GM21825 (cell line): ENCODE data around the gene CSRNP2.
"Not testable (repeated sequence)": the region's sequence is repeated elsewhere in the genome, so short reads cannot be mapped to it uniquely, and the experiment has no call there.

ENCODE experiments used
- ATAC-seq: cut with Tn5 transposase; IDR thresholded peaks from one replicate; pipeline ENCODE4 v1.9.1; 2021; ENCODE audit warnings: mild to moderate bottlenecking, moderate library complexity; ENCODE audit not compliant: unreplicated experiment

Gene CSRNP2

DNA sequence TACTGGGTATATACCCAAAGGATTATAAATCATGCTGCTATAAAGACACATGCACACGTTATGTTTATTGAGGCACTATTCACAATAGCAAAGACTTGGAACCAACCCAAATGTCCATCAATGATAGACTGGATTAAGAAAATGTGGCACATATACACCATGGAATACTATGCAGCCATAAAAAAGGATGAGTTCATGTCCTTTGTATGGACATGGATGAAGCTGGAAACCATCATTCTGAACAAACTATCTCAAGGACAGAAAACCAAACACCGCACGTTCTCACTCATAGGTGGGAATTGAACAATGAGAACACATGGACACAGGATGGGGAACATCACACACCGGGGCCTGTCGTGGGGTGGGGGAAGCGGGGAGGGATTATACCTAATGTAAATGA lies 4.5 kb downstream of the CSRNP2 start:
- not testable (repeated sequence) for ATAC-seq

DNA sequence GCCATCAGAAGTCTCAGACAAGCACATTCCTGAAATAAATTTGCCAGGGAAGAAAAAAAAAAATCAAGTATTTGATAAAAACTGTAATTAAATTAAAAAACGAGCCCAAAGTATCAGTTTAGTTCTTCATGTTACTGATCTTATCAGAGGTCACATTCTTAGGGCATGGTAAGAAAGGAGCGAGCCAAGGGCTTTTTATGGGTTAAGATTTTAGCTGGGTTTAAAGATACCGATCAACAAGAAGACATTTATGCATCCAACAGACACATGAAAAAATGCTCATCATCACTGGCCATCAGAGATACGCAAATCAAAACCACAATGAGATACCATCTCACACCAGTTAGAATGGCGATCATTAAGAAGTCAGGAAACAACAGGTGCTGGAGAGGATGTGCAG lies 5.0 kb downstream of the CSRNP2 start:
- ATAC-seq = not testable (repeated sequence)

DNA sequence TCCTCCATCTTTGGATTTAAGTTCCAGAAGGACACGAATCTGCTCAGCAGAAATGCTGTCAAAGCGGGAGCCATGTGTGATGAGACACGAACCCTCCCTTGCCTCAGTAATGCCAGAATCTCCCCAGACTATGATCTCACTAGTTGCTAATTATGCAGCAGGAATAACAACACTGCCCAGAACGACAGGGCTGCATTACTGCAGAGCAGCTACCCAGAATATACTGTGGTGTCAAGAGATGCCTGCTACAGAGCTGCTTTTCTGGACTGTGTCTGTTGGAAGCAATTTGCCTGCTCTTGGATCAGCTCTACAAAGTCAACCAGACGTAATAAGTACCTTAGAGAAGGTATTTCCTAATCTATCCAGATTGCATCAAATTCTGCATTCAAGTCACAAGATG lies 5.5 kb downstream of the CSRNP2 start:
- ATAC-seq = no peak

DNA sequence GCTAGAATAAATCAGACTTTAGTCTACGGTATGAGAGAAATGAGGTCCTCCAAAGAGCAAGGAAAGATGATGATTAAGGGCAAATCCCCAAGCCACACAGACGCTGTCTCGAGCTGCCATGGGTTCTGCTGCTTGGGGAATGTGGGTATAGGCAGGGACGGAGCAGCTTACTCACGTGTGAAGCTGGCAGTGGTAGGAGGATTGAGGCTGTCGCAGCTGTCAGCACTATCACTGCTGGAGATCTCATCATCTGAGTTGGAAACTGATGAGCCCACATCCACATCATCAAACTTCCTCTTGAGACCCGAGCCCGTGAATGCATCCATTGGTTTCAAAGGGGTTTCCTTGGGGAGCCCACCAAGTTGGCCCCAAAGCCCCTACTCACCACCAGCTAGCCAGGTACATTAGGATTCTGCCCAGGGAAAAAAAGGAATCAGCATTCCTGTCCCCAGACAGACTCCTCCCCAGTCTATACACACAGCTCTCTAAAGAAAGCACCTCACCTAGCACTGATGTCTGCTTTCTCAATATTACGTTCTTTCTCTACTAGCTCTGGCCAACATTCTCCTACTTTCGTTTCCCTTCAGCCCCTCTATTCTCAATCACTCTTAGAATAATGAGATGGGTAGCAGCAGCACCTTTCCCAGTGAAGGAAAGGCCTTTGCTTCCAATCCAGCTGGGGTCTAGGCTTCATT lies 7.0 kb downstream of the CSRNP2 start:
- no peak for ATAC-seq

DNA sequence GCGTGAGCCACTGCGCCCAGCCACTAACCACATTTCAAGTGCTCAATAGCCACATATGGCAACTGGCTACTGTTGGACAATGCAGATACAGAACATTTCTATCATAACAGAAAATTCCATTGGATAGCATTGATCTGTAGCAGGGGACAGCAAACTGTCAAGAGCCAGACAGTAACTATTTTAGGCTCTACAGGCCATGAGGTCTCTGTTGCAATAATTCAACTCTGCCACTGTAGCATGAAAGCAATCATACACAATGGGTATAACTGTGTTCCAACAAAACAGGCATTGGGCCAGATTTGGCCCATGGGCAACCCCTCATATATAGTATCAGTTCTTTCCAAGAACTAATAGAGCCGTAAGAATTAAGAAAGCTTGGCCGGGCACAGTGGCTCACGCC lies 8.0 kb downstream of the CSRNP2 start:
- no peak for ATAC-seq

DNA sequence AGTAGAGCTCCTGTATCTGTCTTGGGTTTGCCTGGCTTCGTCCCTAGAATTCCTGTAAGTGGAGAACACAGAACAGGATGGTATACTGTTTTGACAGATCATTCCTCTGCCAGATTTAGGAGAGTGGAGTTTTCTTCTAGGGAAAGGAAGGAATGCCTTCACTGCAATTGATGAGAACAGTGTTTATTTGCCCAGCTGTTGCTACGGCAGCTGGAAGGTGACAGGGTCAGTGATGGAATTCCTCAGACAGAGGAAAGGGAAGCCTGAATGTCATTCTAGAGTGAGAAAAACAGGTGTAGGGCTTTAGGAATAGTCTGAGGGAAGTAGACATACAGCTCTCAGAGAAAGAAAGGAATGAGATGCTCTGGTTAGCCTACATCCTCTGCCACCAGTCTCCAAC lies 11.7 kb downstream of the CSRNP2 start:
- ATAC-seq = no peak

DNA sequence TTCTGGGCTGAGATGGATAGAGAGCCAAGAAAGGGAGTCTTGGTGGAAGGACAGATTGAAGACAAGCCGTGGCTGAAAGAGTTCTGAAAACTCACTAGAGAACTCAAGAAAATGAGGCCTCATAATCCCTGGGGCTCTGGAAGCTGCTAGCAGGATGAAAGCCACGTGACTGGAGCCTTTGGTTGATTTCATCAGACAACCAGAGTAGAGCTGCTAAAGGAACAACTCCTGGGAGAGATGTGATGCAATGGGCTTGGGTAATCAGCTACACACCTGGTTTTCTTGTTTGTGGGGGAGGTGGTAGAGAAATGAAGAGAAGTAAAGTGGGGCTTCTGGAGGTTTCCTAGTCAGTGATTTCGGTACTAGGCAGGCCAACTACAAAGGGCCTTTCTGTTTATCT lies 13.4 kb downstream of the CSRNP2 start:
- no peak for ATAC-seq

DNA sequence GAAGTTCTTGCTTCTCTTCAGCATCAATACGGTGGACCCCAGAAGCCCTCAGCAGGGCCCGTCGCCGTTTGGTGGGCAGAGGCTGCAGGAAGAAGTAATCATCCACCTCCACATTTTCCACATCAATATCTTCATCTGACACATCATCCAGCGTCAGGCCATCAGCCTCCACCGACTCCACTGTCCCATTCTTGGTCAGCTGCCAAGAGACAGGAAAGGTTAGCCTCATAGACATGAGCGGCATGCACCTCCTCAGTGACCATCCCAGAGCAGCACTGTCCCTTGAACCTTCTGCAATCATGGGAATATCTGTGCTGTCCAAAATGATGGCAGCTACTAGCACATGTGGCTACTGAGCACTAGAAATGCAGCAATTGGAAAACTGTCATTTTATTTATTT lies 15.6 kb downstream of the CSRNP2 start:
- no peak for ATAC-seq

DNA sequence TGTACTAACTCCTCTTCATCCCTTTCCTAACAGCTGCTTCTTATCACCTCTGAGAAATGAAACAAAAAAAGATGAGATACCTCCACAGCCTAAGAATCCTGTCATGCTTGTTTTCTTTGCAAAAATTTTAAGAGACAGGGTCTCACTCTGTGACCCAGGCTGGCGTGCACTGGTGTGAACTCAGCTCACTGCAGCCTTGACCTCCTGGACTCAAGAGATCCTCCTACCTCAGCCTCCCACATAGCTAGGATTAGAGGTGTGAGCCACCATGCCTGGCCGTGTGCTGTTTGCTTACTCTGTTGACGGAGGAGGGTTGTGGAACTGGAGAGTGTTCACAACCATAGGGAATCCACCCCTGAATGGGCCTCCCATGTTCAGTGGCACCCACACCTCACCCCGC lies 16.2 kb downstream of the CSRNP2 start:
- no peak for ATAC-seq

DNA sequence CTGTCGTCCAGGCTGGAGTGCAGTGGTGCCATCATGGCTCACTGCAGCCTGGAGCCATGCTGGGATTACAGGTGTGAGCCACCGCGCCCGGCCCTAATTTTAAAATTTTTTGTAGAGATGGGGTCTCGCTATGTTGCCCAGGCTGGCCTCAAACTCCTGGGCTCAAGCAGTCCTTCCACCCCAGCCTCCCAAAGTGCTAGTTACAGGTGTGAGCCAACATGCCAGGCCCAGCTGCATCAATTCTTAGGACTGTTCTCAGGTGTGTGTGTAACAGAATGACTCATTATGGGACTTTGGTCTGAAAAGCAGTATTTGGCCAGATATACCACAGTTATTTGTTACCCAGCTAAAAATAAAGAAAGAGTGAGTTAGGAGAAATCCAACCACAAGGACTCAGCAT lies 17.9 kb downstream of the CSRNP2 start:
- ATAC-seq = no peak

DNA sequence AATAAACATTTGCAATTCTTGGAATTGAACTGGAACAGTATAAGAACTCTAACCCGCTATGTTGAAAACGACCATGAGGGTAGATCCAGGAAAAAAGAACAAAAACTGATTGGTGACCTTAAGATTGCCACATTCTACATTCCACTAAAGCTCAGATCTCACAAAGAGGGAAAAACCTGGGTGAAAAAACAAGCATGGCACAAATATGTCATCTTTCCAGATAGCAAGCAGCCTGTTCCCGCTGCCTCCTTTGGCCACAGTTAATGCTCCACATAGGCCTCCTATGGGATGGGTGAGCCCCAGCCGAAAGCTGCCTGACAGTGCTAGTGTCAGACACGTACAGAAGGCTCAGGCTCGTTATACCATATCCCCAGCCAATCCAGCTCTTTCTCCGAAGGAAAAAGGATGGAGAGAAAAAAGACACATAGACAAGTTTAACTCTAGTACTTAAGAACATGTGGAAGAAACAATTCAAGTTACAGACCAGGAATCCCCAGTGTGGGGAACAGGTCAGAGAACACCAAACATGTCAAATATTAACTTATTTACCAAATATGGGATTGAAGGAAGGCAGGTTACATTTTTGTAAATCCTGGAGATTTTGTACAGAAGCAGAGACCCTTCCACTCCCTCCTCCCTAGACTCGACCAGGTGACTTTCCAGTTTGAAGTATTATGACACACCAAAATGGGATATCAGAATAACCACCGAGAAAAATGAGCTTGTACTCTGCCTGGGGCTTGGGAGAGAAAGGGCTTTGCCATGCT lies 20.6 kb downstream of the CSRNP2 start:
- no peak for ATAC-seq

DNA sequence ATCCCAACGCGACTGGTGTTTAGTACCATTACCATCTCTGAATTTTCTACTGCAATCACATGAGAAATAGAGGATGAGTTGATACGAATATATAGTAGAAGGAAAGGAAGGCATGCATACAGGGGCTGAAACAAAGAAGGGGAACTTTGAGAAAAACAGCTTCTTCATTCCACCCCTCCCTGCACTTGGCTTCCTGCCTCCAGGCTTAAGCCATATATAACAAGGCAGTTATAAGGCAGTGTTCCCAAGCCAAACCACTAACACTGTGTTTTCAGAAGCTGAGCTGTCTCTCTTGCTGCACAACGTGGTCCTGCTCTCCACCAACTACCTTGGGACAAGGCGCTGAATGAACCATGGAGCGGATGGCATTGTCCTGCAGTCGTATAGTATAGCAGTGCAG lies 24.3 kb downstream of the CSRNP2 start:
- ATAC-seq = no peak

DNA sequence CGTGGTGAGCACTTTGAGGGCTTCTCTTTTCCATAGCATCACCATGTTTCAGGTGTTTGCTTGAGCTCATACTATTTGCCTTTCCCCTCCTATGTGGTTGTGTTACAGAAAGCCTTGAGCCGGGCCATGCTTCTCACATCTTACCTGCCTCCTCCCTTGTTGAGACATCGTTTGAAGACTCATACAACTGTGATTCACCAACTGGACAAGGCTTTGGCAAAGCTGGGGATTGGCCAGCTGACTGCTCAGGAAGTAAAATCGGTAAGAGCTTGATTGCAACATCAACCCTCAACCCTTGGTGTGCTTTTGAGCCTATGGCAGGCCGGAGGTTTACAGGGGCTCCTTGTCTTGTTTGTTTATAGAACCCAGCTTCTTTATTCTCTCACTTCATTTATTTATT lies 27.2 kb downstream of the CSRNP2 start:
- no peak for ATAC-seq

DNA sequence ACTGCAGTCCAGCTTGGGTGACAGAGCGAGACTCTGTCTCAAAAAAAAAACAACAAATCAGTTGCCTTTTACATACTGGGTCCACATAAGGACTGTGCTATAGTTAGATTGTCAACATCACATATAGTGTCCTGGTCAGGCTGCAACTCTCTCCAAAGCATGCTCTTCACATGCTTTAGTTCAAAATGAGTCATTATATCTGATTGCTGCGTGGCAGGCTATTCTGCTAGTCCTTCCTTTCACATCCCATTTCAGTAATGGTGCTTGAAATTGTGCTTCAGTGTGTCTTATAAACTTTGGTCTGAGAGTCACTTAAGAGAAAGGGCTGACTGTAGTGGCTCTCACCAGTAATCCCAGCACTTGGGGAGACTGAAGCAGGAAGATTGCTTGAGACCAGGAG lies 28.3 kb downstream of the CSRNP2 start:
- ATAC-seq = no peak

DNA sequence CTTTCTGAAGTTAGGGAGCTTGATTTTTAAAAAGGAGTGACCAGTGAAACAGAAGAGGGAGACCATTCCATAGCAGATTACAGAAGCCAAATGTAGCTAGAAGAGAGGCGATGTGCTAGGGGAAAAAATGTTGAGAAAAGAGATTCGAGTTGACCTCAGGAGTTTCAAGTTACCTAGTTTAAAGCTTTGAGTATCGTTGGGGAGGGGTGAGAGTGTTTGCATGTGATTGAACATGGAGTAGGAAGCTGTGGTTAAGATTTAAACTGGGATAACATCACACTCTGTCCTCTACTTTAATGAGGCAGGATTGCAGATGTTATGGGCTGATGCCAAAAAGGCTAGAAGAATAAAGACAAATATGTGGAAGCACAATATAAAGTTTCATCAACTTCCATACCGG lies 31.6 kb downstream of the CSRNP2 start:
- no peak for ATAC-seq

DNA sequence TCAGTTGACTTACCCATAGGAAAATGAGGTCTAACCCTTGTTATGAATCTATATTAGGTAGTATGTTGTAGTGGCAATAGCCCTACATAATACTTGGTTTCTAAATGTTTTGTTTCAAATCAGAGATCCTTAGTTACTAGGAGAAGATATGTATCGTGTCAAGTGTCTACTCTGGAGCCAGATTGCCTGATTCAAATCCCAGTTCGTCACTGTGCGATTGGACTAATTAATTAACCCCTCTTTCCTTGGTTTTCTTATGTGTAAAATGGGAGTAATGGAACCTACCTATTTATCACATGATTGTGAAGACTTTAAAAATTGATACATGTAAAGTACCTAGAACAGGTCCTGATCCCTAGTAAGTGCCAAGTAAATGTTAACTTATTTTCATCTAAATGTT lies 33.9 kb downstream of the CSRNP2 start:
- no peak for ATAC-seq

DNA sequence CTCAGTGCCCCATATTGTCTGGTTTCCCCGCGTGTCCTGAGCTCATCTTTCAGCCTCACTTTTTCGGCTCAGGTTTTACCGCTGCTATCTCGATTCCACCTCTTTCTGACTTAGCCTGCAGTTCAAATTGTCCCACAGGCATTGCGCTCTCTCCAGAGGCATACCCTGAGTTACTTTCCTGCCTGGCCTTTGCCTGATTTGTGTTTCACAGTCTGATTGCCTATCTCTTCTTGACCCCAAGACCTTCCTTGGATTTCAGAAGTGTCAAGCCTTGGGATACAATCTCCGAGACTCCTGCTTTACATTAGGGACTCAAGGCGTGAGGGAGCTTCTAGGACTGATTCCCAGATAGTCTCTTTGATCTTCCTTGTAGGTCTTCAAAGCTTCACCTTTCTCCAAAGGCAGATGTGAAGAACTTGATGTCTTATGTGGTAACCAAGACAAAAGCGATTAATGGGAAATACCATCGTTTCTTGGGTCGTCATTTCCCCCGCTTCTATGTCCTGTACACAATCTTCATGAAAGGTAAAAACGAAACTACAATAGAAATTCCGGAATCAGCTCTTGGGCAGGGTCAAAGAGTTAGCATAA lies 34.6 kb downstream of the CSRNP2 start:
- ATAC-seq = no peak

DNA sequence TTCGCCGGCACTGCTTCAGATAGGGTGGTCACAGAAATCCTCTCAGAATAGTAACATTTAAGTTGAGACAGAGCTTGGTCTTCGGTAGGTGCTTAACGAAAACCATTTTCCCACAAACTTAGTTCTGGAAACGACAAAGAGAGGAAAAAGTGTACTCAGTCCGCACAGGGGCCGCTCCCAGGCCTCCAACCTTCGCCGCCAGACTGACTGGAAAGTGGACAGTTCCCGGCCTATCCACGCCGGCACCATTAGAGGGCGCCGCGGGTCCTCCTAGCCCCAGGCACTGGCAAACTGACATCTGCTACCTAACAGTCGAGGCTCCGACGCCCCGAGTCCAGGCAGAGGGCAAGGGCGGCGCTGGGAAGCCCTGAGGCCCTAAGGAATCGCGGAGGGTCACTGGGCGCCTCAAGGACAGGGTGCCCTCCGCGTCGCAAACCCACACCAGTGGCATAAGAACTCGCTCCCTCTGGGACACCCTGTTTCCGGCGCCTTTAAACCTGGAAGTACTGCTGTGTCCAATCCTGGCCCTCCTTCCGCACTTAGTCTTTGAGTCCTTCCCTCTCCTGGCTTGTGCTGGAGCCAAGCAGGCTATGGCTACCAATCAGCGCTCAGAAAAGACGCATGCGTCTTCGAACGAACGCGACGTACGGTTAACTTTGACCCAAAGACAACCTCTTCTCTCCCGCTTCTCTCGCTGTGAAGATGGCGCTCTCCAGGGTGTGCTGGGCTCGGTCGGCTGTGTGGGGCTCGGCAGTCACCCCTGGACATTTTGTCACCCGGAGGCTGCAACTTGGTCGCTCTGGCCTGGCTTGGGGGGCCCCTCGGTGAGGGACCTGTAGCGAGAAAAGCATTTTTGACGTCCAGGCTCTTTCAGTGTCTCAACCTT lies 35.5 kb downstream of the CSRNP2 start, which contains the start of gene LETMD1:
Gene LETMD1, plus strand, starts transcription at position 673 of the 886 bp plus-strand sequence. Its CDS starts 30 bp downstream, at position 703.
- ATAC-seq = peak; percentile 93

DNA sequence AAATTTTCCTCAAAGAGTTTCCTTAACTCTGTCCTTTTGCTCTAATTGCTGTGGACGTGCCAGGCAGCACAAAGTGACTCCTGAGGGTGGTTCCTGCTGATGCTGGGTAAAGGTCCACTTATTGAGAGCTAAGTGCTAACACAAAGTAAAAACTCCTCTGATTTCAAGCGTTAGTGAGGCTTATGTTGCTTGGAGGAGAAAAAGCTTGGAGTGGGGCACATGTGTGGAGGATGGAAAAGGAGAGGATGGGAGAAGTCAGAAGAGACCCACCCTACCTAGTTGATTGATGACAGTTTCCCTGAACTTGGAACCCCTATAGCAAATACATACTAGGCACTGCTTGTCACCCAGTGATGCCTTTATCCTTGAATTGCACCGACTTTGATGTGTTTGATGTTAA lies 47.1 kb downstream of the CSRNP2 start:
- no peak for ATAC-seq

DNA sequence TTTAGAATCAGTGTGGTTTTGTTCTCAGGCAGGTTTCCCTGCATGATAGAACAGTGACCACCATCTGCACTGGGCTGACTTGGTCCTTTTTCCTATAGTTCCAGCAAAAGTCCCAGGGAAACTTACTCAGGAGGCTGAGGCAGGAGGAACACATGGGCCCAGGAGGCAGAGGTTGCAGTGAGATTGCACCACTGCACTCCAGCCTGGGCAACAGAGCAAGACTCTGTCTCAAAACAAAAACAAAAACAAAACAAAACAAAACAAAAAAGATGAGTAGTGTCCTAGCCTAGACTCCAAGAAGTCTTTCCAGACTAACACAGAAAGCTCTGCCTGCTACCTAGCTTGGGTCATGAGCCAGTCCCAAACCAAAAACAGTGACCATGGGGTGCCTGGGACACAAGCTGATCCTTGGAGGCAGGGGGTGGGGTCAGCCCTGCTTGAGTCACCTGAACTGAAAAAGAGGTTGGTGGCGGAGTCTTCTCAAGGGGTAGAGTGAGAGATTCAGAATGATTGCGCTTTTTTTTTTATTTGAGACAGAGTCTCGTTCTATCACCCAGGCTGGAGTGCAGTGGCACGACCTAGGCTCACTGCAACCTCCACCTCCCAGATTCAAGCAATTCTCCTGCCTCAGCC lies 49.8 kb downstream of the CSRNP2 start:
- ATAC-seq = no peak

DNA sequence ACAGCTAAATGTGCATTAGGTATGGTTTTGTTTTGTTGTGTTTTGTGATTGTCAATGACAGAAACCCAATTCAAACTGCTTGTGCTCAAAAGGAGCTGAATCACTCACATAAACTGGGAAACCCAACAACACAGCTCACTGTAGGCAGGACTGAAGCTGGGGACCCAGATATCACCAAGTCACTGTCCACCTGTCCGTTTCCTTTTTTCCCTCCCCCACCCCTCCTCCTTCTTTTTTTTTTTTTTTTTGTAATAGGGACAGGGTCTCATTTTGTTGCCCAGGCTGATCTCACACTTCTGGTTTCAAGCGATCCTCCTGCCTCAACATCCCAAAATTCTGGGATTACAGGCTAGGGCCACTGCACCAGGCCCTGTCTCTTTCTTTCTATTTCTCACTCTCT lies 50.3 kb downstream of the CSRNP2 start:
- no peak for ATAC-seq
